OCI-LY7 (cell line): ENCODE results near the gene FAM151A. TPM values are rescaled to one million over a fixed set of nuclear protein-coding genes. Genes with fewer than 3 reads are reported as not detected.

Source experiments
- BruUV-seq: library from RNA; stranded (reverse); fragments of 400-500 nt; replicated peaks from 2 replicates; lab custom pipeline; 2021; lab: Mats Ljungman, UMichigan
- CTCF ChIA-PET: fragments of 300-600 bp; sonication (Branson Sonifier 250); formaldehyde crosslinking; loops from one replicate; lab custom pipeline; 2022; ENCODE audit warnings: antibody characterized with exemption; ENCODE audit not compliant: unreplicated experiment; lab: Charles Lee
- POLR2A ChIA-PET: fragments of 300-600 bp; sonication (Branson Sonifier 250); formaldehyde crosslinking; loops from one replicate; lab custom pipeline; 2022; ENCODE audit warnings: antibody characterized with exemption; lab: Charles Lee
- DNase-seq: peaks from one replicate; pipeline ENCODE4 v3.0.0-alpha.2; 2015; ENCODE audit warnings: low spot score
- H2AFZ ChIP-seq: fragments of 200-600 bp; sonication (generic), shearing (Covaris generic); 2 replicates; pipeline ENCODE4 v1.6.1; 2014; ENCODE audit warnings: mild to moderate bottlenecking, antibody characterized with exemption, low read length, moderate library complexity
- H3K27ac ChIP-seq: fragments of 200-600 bp; sonication (generic); 2 replicates; pipeline ENCODE4 v1.5.1; 2014; ENCODE audit warnings: mixed run types, low read depth, mild to moderate bottlenecking, moderate library complexity, low read length, inconsistent platforms; ENCODE audit not compliant: poor library complexity, severe bottlenecking
- H3K36me3 ChIP-seq: fragments of 200-600 bp; sonication (generic); 2 replicates; pipeline ENCODE4 v1.6.1; 2014; ENCODE audit warnings: mild to moderate bottlenecking, antibody characterized with exemption, low read length, moderate library complexity, mixed read lengths; ENCODE audit not compliant: insufficient read depth
- H3K4me1 ChIP-seq: fragments of 200-600 bp; sonication (generic); 2 replicates; pipeline ENCODE4 v1.5.1; 2014; ENCODE audit warnings: mild to moderate bottlenecking, low read length; ENCODE audit not compliant: insufficient read depth, poor library complexity, severe bottlenecking
- H3K4me2 ChIP-seq: fragments of 200-600 bp; sonication (generic); 2 replicates; pipeline ENCODE4 v1.6.1; 2014; ENCODE audit warnings: mild to moderate bottlenecking, low read length
- H3K4me3 ChIP-seq: fragments of 200-600 bp; sonication (generic); 2 replicates; pipeline ENCODE4 v1.5.1; 2014; ENCODE audit warnings: mild to moderate bottlenecking, low read depth, low read length; ENCODE audit not compliant: poor library complexity, severe bottlenecking
- H3K79me2 ChIP-seq: fragments of 200-600 bp; sonication (generic); 2 replicates; pipeline ENCODE4 v1.6.1; 2016; ENCODE audit warnings: low read depth, mild to moderate bottlenecking, low read length, moderate library complexity, mixed read lengths; ENCODE audit not compliant: insufficient read depth
- H3K9me2 ChIP-seq: fragments of 200-600 bp; sonication (generic); 2 replicates; pipeline ENCODE4 v1.6.1; 2016; ENCODE audit warnings: mild to moderate bottlenecking, low read length, mixed read lengths; ENCODE audit not compliant: insufficient read depth
- H3K9me3 ChIP-seq: fragments of 200-600 bp; sonication (generic); 2 replicates; pipeline ENCODE4 v1.6.1; 2014; ENCODE audit warnings: mild to moderate bottlenecking, mixed run types, low read length, mixed read lengths
- H4K20me1 ChIP-seq: fragments of 200-600 bp; sonication (generic); 2 replicates; pipeline ENCODE4 v1.6.1; 2014; ENCODE audit warnings: mild to moderate bottlenecking, antibody characterized with exemption, low read length, moderate library complexity, mixed read lengths; ENCODE audit not compliant: insufficient read depth
- CTCF ChIP-seq: fragments of 200-600 bp; sonication (generic); conservative IDR thresholded peaks from 2 replicates; pipeline ENCODE4 v1.5.1; 2014; ENCODE audit warnings: mild to moderate bottlenecking, antibody characterized with exemption, low read length, moderate library complexity, mixed read lengths
- EZH2phosphoT487 ChIP-seq: fragments of 200-600 bp; sonication (generic); IDR thresholded peaks from 2 replicates; pipeline ENCODE4 v1.6.1; 2018; ENCODE audit warnings: low read depth, borderline replicate concordance, mild to moderate bottlenecking, mixed run types, antibody characterized with exemption, low read length, moderate library complexity, mixed read lengths
- intact Hi-C: fragments of 100-400 bp; cut with micrococcal nuclease; formaldehyde crosslinking; loops from one replicate; pipeline ENCODE4 v1.10.0; 2022; ENCODE audit not compliant: unreplicated experiment
- total RNA-seq, 2 experiments: library from RNA; depleted of rRNA in 1 of 2; stranded (reverse); fragments of >200 nt in 1 of 2; shearing (Covaris generic) in 1 of 2; gene quantifications; 2 replicates each; pipeline ENCODE4 v1.2.3, GENCODE V29; 2014 to 2022

The FAM151A gene
- total RNA-seq, 2 experiments from 2014 or later, result not detected

GRCh38 chr1:54609301-54609921 lies 13.9 kb downstream of the FAM151A start:
- POLR2A ChIA-PET, result no interaction called here
- intact Hi-C loops, result no loop called here
- DNase-seq, result no peak
- BruUV-seq, result no TSS peak
- H3K27ac ChIP-seq, result no peak overlapping the region
- no peak overlapping the region for H2AFZ ChIP-seq
- no peak overlapping the region for H3K4me3 ChIP-seq
- H3K4me2 ChIP-seq, result no peak overlapping the region
- no peaks in the 10 kb centered on the region for H3K9me2 ChIP-seq
- H3K36me3 ChIP-seq, result no peaks in the 10 kb centered on the region
- TF ChIP-seq CTCF (no peak), EZH2phosphoT487 (no peak)
- no peaks in the 10 kb centered on the region for H3K79me2 ChIP-seq
- H4K20me1 ChIP-seq, result no peaks in the 10 kb centered on the region
- H3K4me1 ChIP-seq, result peaks cover 7% of the 10 kb centered on the region
- no peaks in the 10 kb centered on the region for H3K9me3 ChIP-seq
- CTCF ChIA-PET, result interaction anchor here (0.6 kb wide), 1 partner anchor 761 kb away, joined by 4 read pairs; no protein-coding TSS in a partner anchor

DNA sequence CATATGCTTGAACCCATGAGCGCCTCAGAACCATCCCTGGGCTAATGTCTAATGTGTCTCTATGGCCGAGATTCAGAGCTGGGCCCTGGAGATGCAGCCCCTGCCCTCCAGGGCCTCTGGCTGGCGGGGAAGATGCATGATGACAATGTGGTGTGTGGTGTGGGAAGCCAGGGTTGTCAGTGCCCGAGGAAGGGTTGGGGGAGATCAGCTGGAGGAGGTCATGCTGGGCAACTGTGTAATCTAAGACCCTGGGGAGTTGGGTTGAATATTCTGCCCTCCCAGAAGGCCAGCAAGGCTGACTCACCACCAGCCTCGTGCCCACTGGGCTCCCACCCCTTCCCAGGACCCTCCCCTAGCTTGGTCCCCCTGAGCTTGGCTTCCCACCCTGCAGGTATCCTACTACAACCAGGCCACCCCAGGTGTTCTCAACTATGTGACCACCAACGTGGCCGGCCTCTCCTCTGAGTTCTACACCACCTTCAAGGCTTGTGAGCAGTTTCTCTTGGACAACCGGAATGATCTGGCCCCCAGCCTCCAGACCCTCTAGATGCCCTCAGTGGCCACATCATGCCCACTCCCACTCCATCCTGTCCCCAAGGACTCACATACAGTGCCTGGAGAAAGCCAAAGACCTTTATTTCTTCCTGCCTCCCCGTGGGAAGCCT lies 14.6 kb downstream of the FAM151A start:
- Histone ChIP-seq H2AFZ (no peak overlapping the region), H4K20me1 (no peaks in the 10 kb centered on the region), H3K4me3 (no peak overlapping the region), H3K79me2 (no peaks in the 10 kb centered on the region), H3K36me3 (no peaks in the 10 kb centered on the region), H3K4me1 (peaks cover 10% of the 10 kb centered on the region), H3K27ac (no peak overlapping the region), H3K9me3 (no peaks in the 10 kb centered on the region), H3K9me2 (no peaks in the 10 kb centered on the region), H3K4me2 (no peak overlapping the region)
- no peak for DNase-seq
- intact Hi-C loops, result no loop called here
- BruUV-seq, result no TSS peak
- ChIA-PET POLR2A (no interaction called here), CTCF (interaction anchor here (0.6 kb wide), 2 partner anchors 13 to 760 kb away, joined by 3 to 4 read pairs; no protein-coding TSS in a partner anchor)
- TF ChIP-seq CTCF (no peak), EZH2phosphoT487 (no peak)
